Left lobe of liver (tissue), 1 donor: ENCODE results near the gene GLOD5. TPM values are rescaled to one million over a fixed set of nuclear protein-coding genes. Genes with fewer than 3 reads are reported as not detected.

Experiments used
- total RNA-seq: library from RNA; stranded (reverse); gene quantifications from one replicate; pipeline ENCODE4 v1.2.1, GENCODE V29; 2021
- donor health status: DM: no; HTN: yes; CAD: no.

GLOD5 gene
- total RNA-seq, 1 donor from 2014 or later, result 3.1 TPM

Other genes starting within 250 kb of the GLOD5 start
- gene EBP, start 239.9 kb upstream of the GLOD5 start, total RNA-seq, result 267 TPM
- gene TBC1D25, start 222.0 kb upstream of the GLOD5 start, total RNA-seq, result 6.5 TPM
- gene RBM3, start 187.3 kb upstream of the GLOD5 start, total RNA-seq, result 20.6 TPM
- 86.7 TPM for gene WDR13, start 164.3 kb upstream of the GLOD5 start, total RNA-seq
- 3.2 TPM for gene WAS, start 77.9 kb upstream of the GLOD5 start, total RNA-seq
- gene SUV39H1, start 65.0 kb upstream of the GLOD5 start, total RNA-seq, result 4.3 TPM
- gene GATA1, start 24.8 kb downstream of the GLOD5 start, total RNA-seq, result 0.35 TPM
- gene HDAC6, start 40.3 kb downstream of the GLOD5 start, total RNA-seq, result 113 TPM
- not detected for gene ERAS, start 64.8 kb downstream of the GLOD5 start, total RNA-seq
- 0.23 TPM for gene PCSK1N, start 73.9 kb downstream of the GLOD5 start, total RNA-seq
- 22.8 TPM for gene TIMM17B, start 136.0 kb downstream of the GLOD5 start, total RNA-seq
- 31.3 TPM for gene PQBP1, start 136.2 kb downstream of the GLOD5 start, total RNA-seq
- gene SLC35A2, start 149.9 kb downstream of the GLOD5 start, total RNA-seq, result 18.7 TPM
- 3.8 TPM for gene PIM2, start 157.3 kb downstream of the GLOD5 start, total RNA-seq
- 21.8 TPM for gene OTUD5, start 195.9 kb downstream of the GLOD5 start, total RNA-seq
- 0.68 TPM for gene KCND1, start 210.1 kb downstream of the GLOD5 start, total RNA-seq
- 22.7 TPM for gene GRIPAP1, start 240.5 kb downstream of the GLOD5 start, total RNA-seq